ENCODE measurements around the gene MBD3L3. TPM values are rescaled to one million over a fixed set of nuclear protein-coding genes. Genes with fewer than 3 reads are reported as not detected.
"Not testable (repeated sequence)": the region's sequence is repeated elsewhere in the genome, so short reads cannot be mapped to it uniquely, and the experiment has no call there.

Gene MBD3L3
- total and polyA plus RNA-seq, 8 donors = not detected

DNA sequence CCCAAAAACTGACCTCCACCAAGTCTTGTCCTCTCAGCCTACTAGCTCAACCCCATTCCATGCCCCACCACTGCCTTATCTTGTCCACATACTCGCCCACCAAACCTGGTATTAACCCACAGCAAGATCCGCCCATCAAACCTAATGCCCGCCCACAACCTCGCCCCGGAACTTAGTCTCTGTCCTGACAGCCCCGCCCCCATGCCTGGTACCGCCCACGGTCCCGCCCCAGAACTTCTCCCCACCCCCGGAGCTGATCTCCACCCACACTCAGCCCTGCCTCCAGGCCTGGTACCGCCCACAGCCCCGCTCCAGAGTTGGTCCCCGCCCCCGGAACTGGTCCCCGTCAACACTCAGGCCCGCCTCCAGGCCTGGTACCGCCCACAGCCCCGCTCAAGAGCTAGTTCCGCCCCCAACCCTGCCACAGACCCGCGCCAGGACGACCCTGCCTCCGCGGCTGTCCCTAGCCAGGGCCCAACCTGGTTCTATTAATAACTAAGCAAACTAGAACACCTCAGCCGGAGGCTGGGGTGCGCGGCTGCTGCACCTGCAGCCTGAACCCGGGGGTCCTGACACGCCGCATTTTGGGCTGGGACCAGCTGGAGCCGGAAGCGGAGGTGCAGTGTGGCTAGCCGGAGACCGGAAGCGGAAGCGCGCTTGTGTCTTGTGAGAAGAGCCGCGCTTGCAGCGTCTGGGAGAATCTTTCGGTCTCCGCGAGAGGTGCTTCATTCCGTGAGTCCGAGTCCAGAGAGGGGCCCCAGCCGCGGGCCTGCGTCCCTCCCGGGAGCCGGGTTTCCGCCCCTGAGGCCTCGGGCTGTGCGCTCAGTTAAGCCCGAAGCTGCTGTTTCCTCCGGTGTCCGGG lies 10.8 kb upstream of the MBD3L3 start, which contains the start of gene ZNF557:
Gene ZNF557, plus strand, starts transcription at position 662 of the 862 bp plus-strand sequence. CDS start 5,372 bp downstream, outside the sequence.
- FAIRE-seq (no peak), DNase-seq (peak; percentile 97 to 100 (median 100)), ATAC-seq (peak; percentile 99 to 100 (median 99))
- peaks cover 0 to 23% (median 8%) of the 10 kb centered on the region in 3 donors for H3K36me3 ChIP-seq
- TF ChIP-seq, protein P1, sequence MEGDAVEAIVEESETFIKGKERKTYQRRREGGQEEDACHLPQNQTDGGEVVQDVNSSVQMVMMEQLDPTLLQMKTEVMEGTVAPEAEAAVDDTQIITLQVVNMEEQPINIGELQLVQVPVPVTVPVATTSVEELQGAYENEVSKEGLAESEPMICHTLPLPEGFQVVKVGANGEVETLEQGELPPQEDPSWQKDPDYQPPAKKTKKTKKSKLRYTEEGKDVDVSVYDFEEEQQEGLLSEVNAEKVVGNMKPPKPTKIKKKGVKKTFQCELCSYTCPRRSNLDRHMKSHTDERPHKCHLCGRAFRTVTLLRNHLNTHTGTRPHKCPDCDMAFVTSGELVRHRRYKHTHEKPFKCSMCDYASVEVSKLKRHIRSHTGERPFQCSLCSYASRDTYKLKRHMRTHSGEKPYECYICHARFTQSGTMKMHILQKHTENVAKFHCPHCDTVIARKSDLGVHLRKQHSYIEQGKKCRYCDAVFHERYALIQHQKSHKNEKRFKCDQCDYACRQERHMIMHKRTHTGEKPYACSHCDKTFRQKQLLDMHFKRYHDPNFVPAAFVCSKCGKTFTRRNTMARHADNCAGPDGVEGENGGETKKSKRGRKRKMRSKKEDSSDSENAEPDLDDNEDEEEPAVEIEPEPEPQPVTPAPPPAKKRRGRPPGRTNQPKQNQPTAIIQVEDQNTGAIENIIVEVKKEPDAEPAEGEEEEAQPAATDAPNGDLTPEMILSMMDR (IDR thresholded peaks at IDR 0.05) = no peak
- H3K4me3 ChIP-seq = peak within 1 kb of the TSS; percentile 89 to 99 (median 96)
- no peaks in the 10 kb centered on the region for H3K27me3 ChIP-seq
- WGBS, 2 donors = 1% methylated on average over 56 of the region's 56 CpGs
- no peaks in the 10 kb centered on the region for H3K9me3 ChIP-seq
- peaks cover 0 to 10% (median 4%) of the 10 kb centered on the region in 3 donors for H3K4me1 ChIP-seq
- peak within 1 kb of the TSS; percentile 57 to 80 (median 70) for H3K27ac ChIP-seq
- intact Hi-C loops (cut with DNase I) = no loop called here

DNA sequence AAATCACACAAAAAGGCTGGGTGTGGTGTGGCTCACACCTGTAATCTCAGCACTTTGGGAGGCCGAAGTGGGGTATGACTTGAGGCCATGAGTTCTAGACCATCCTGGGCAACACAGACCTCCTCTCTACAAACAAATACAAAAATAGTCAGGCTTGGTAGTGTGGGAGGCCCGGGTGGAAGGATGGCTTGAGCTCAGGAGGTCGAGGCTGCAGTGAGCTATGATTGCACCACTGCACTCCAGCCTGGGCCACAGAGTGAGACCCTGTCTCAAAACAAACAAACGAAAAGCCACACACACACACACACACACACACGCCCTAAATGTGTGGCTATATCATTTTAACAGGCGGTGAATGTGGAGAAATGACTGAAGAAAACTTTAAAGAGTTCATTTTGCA lies 10.1 kb upstream of the MBD3L3 start:
- intact Hi-C loops (cut with DNase I) = no loop called here
- DNase-seq (no peak), ATAC-seq (no peak), FAIRE-seq (no peak)
- TF ChIP-seq, protein P1 (IDR thresholded peaks at IDR 0.05) = no peak
- WGBS, 2 donors = 77 to 78% methylated on average over 6 of the region's 6 CpGs
- H3K36me3 ChIP-seq = peaks cover 0 to 16% (median 8%) of the 10 kb centered on the region in 3 donors
- no peaks in the 10 kb centered on the region for H3K9me3 ChIP-seq
- H3K27ac ChIP-seq = peak overlapping the region in 1 of 4 donors; percentile 11
- H3K27me3 ChIP-seq = no peaks in the 10 kb centered on the region
- H3K4me1 ChIP-seq = peaks cover 0 to 10% (median 4%) of the 10 kb centered on the region in 3 donors
- H3K4me3 ChIP-seq = no peak overlapping the region

DNA sequence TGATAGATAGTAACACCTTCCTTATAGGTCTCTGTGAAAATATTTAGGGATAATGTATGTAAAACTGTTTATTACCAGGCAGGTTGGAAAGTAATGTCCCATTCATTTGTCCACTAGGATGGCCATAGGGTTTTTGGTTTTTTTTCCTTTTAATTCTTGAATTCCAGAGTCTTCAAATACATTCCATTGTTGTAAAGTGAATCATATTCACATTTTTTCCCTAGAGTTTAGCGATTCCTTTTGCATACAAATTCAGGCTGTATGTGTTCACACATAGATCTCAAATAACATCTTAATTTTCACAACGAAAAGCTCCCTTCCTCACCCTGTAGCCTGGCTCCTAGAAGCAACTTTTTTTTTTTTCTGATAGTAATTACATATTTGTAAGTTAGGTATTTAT lies 9.2 kb upstream of the MBD3L3 start:
- peaks cover 0 to 10% (median 4%) of the 10 kb centered on the region in 3 donors for H3K4me1 ChIP-seq
- H3K27me3 ChIP-seq = no peaks in the 10 kb centered on the region
- TF ChIP-seq, protein P1 (IDR thresholded peaks at IDR 0.05) = no peak
- no peaks in the 10 kb centered on the region for H3K9me3 ChIP-seq
- no peak overlapping the region for H3K27ac ChIP-seq
- peaks cover 0 to 8% (median 6%) of the 10 kb centered on the region in 3 donors for H3K36me3 ChIP-seq
- H3K4me3 ChIP-seq = no peak overlapping the region
- intact Hi-C loops (cut with DNase I) = no loop called here
- WGBS, 2 donors = 84 to 88% methylated on average over 2 of the region's 2 CpGs
- no peak for FAIRE-seq
- DNase-seq = no peak
- no peak for ATAC-seq

DNA sequence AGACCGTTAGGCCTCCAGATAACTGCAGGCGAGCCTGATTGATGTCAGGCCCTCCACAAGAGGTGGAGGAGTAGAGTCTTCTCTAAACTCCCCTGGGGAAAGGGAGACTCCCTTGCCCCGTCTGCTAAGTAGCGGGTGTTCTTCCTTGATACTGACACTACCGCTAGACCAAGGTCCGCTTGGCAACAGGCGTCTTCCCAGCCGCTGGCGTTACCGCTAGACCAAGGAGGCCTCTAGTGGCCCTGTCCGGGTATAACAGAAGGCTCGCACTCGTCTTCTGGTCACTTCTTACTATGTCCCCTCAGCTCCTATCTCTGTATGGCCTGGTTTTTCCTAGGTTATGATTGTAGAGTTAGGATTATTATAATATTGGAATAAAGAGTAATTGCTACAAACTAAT lies 8.6 kb upstream of the MBD3L3 start:
- H3K9me3 ChIP-seq; H3K4me1 ChIP-seq; H3K27me3 ChIP-seq; H3K4me3 ChIP-seq; H3K36me3 ChIP-seq; intact Hi-C loops (cut with DNase I); ATAC-seq; H3K27ac ChIP-seq; FAIRE-seq: not testable (repeated sequence)
- 44% methylated on average over 13 of the region's 13 CpGs for WGBS, 2 donors
- DNase-seq = peak in 1 of 6 donors; percentile 45

DNA sequence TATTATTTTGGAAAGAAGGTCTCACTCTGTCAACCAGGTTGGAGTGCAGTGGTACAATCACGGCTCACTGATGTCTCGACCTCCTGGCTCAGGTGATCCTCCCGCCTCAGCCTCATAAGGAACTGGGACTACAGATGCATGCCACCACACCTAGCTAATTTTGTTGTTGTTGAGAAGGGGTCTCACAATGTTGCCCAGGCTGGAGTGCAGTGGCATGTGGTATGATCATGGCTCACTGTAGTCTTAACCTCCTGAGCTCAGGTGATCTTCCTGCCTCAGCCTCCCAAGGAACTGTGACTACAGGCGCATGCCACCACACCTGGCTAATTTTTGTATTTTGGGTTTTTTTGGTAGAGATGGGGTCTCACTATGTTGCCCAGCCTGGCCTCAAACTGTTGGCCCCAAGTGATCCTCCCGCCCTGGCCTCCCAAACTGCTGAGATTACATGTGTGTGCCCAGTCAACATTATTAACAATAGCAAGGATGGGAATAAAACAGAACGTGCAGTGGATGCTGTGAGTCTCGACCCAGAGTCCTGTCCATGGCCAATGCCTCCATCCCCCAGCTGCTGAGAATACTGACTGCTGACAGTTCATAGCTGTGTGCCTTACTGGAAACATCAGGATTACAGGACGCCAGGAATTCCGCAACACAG lies 5.4 kb upstream of the MBD3L3 start:
- no peak for FAIRE-seq
- TF ChIP-seq, protein P1 (IDR thresholded peaks at IDR 0.05) = no peak
- H3K4me3 ChIP-seq = no peak overlapping the region
- H3K4me1 ChIP-seq = no peaks in the 10 kb centered on the region
- no peaks in the 10 kb centered on the region for H3K27me3 ChIP-seq
- WGBS, 2 donors = 85 to 89% methylated on average over 9 of the region's 9 CpGs
- no peaks in the 10 kb centered on the region for H3K9me3 ChIP-seq
- no peak for DNase-seq
- no peak for ATAC-seq
- H3K36me3 ChIP-seq = no peaks in the 10 kb centered on the region
- intact Hi-C loops (cut with DNase I) = no loop called here
- no peak overlapping the region for H3K27ac ChIP-seq
